CD4-positive, alpha-beta T cell treated with Interferon alpha-2 for 1 hour (primary cell): ENCODE data around the gene CA5A.
"Not testable (repeated sequence)": the region's sequence is repeated elsewhere in the genome, so short reads cannot be mapped to it uniquely, and the experiment has no call there.

Experiments
- DNase-seq, 2 donors: peaks; one replicate each; pipeline ENCODE4 v3.0.0-alpha.2; 2020 to 2022

Gene CA5A

GRCh38 chr16:87922250-87922871, 14.0 kb downstream of the CA5A start:
- no peak for DNase-seq

- DNase-seq = no peak
Observed at GRCh38 chr16:87921236-87921773, 15.0 kb downstream of the CA5A start.

- no peak for DNase-seq
Observed at GRCh38 chr16:87919681-87919994, 16.7 kb downstream of the CA5A start.

- no peak for DNase-seq
Observed at GRCh38 chr16:87918866-87919680, 17.3 kb downstream of the CA5A start.

GRCh38 chr16:87918338-87918737, 18.0 kb downstream of the CA5A start:
- DNase-seq = no peak

GRCh38 chr16:87917503-87917902, 18.8 kb downstream of the CA5A start:
- no peak for DNase-seq

GRCh38 chr16:87914812-87915211, 21.5 kb downstream of the CA5A start:
- DNase-seq = no peak

GRCh38 chr16:87914021-87914725, 22.2 kb downstream of the CA5A start:
- not testable (repeated sequence) for DNase-seq

GRCh38 chr16:87912691-87913090, 23.6 kb downstream of the CA5A start:
- not testable (repeated sequence) for DNase-seq

- DNase-seq = not testable (repeated sequence)
Observed at GRCh38 chr16:87911106-87911763, 25.1 kb downstream of the CA5A start.

GRCh38 chr16:87909203-87909935, 27.0 kb downstream of the CA5A start:
- DNase-seq = peak; percentile 75 to 81

- DNase-seq = not testable (repeated sequence)
Observed at GRCh38 chr16:87908101-87908500, 28.2 kb downstream of the CA5A start.

GRCh38 chr16:87905521-87905920, 30.8 kb downstream of the CA5A start:
- DNase-seq = not testable (repeated sequence)

- DNase-seq = not testable (repeated sequence)
Observed at GRCh38 chr16:87904963-87905362, 31.4 kb downstream of the CA5A start.

- not testable (repeated sequence) for DNase-seq
Observed at GRCh38 chr16:87900489-87900888, 35.8 kb downstream of the CA5A start.

- peak in 1 of 2 donors; percentile 33 for DNase-seq
Observed at GRCh38 chr16:87897521-87898505, 38.5 kb downstream of the CA5A start.

- DNase-seq = not testable (repeated sequence)
Observed at GRCh38 chr16:87896924-87897520, 39.3 kb downstream of the CA5A start.

GRCh38 chr16:87896176-87896890, 40.0 kb downstream of the CA5A start:
- not testable (repeated sequence) for DNase-seq

- DNase-seq = peak; percentile 38 to 45
Observed at GRCh38 chr16:87895641-87896141, 40.6 kb downstream of the CA5A start.

GRCh38 chr16:87894005-87894404, 42.3 kb downstream of the CA5A start:
- DNase-seq = not testable (repeated sequence)
